ENCODE results near the gene MACROD2. TPM values are rescaled to one million over a fixed set of nuclear protein-coding genes. Genes with fewer than 3 reads are reported as not detected.

Gene MACROD2
- total RNA-seq, 1 donor from 2014 or later, result 78.2 TPM

GRCh38 chr20:15346657-15347280 is 1351.5 kb downstream of the MACROD2 start:
- DNase-seq, result no peak
- TF ChIP-seq, protein P1, sequence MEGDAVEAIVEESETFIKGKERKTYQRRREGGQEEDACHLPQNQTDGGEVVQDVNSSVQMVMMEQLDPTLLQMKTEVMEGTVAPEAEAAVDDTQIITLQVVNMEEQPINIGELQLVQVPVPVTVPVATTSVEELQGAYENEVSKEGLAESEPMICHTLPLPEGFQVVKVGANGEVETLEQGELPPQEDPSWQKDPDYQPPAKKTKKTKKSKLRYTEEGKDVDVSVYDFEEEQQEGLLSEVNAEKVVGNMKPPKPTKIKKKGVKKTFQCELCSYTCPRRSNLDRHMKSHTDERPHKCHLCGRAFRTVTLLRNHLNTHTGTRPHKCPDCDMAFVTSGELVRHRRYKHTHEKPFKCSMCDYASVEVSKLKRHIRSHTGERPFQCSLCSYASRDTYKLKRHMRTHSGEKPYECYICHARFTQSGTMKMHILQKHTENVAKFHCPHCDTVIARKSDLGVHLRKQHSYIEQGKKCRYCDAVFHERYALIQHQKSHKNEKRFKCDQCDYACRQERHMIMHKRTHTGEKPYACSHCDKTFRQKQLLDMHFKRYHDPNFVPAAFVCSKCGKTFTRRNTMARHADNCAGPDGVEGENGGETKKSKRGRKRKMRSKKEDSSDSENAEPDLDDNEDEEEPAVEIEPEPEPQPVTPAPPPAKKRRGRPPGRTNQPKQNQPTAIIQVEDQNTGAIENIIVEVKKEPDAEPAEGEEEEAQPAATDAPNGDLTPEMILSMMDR (IDR thresholded peaks at IDR 0.05), result no peak
- no peaks in the 10 kb centered on the region for H3K9me3 ChIP-seq
- intact Hi-C loops (cut with DNase I), result no loop called here
- H3K4me1 ChIP-seq, result no peaks in the 10 kb centered on the region
- no peak overlapping the region for H3K4me3 ChIP-seq
- no peak for ATAC-seq
- H3K36me3 ChIP-seq, result no peaks in the 10 kb centered on the region
- H3K27me3 ChIP-seq, result no peaks in the 10 kb centered on the region
- H3K27ac ChIP-seq, result no peak overlapping the region

DNA sequence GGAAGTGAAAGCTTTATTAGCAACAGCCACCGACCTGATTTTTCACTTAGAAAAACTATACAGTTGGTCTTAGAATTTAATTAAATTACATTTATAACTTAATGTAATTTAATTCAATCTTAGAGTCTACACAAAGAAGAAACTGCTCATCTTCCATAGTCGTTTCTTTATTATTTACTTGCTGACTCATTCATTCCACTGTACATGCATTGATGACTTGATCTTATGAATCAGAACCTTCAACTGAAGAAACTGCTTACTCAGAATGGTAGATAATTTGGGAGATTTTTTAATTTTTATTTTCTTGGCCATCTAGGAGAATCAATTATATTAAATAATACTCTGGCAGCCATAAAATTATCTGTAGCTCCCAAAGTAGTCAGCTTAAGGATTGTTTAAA is 1363.7 kb downstream of the MACROD2 start:
- TF ChIP-seq, protein P1 (IDR thresholded peaks at IDR 0.05), result no peak
- intact Hi-C loops (cut with DNase I), result no loop called here
- no peaks in the 10 kb centered on the region for H3K27me3 ChIP-seq

DNA sequence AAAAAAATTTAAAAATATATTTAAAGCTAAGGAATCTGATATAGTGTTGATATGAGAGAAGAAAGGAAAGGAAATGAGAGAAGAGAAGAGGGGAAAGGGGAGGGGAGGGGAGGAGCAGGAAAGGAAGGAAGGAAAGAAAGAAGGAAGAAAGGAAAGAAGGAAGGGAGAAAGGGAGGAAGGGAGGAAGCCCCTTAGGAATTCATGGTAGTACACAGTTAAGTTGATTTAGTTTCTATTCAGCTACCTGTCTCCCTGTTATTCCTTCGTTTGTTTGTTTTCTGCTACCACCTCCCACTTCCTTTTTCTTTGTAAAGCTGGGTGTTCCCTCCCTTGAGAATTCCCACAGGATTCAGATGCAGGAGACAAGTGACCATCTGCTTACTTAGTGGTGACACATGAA is 1367.5 kb downstream of the MACROD2 start:
- ATAC-seq (no peak), DNase-seq (no peak)
- Histone ChIP-seq H3K4me3 (no peak overlapping the region), H3K27me3 (no peaks in the 10 kb centered on the region), H3K27ac (no peak overlapping the region), H3K36me3 (no peaks in the 10 kb centered on the region), H3K4me1 (no peaks in the 10 kb centered on the region), H3K9me3 (no peaks in the 10 kb centered on the region)
- intact Hi-C loops (cut with DNase I), result no loop called here
- TF ChIP-seq, protein P1 (IDR thresholded peaks at IDR 0.05), result no peak

More for the DNA sequence above, 1363.7 kb downstream of the MACROD2 start:
- ATAC-seq (no peak), DNase-seq (no peak)
- Histone ChIP-seq H3K27ac (no peak overlapping the region), H3K4me1 (no peaks in the 10 kb centered on the region), H3K36me3 (no peaks in the 10 kb centered on the region), H3K9me3 (no peaks in the 10 kb centered on the region), H3K4me3 (no peak overlapping the region)

DNA sequence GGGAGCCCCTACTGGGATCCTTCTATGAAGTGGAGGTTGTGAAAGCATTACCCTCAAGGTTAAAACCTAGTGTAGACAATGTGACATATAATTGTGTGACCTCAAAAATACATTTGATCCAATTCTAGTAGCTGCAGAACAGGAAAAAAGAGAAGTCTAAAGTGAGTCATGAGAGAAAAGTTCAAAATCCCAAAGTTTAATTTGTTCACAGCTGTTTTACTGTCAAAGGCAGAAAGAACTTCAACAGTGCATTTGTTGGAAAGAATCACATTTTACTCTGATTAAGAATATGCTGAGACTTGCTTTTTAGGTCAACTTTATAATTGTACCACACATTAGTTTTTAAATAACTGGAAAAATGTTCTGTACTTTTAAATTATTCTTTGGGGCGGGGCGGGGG is 1369.5 kb downstream of the MACROD2 start:
- TF ChIP-seq, protein P1 (IDR thresholded peaks at IDR 0.05), result no peak
- H3K4me3 ChIP-seq, result no peak overlapping the region
- no peaks in the 10 kb centered on the region for H3K36me3 ChIP-seq
- no peak overlapping the region for H3K27ac ChIP-seq
- intact Hi-C loops (cut with DNase I), result no loop called here
- H3K4me1 ChIP-seq, result no peaks in the 10 kb centered on the region
- H3K9me3 ChIP-seq, result no peaks in the 10 kb centered on the region
- ATAC-seq, result no peak
- DNase-seq, result no peak
- no peaks in the 10 kb centered on the region for H3K27me3 ChIP-seq

- no peaks in the 10 kb centered on the region for H3K36me3 ChIP-seq
Measured at GRCh38 chr20:15370370-15370769, 1375.1 kb downstream of the MACROD2 start.

More at GRCh38 chr20:15370370-15370769, 1375.1 kb downstream of the MACROD2 start:
- no peak overlapping the region for H3K4me3 ChIP-seq
- TF ChIP-seq, protein P1 (IDR thresholded peaks at IDR 0.05), result no peak
- DNase-seq (no peak), ATAC-seq (no peak)
- intact Hi-C loops (cut with DNase I), result no loop called here
- H3K27me3 ChIP-seq, result no peaks in the 10 kb centered on the region
- H3K27ac ChIP-seq, result no peak overlapping the region
- H3K4me1 ChIP-seq, result no peaks in the 10 kb centered on the region
- no peaks in the 10 kb centered on the region for H3K9me3 ChIP-seq

All from upper lobe of right lung (tissue), 1 donor.